Keratinocyte (primary cell): Measurements from ENCODE around the gene NOG.

Experiments
- CTCF ChIP-seq, 3 experiments: IDR thresholded peaks in 1 of 3; conservative IDR thresholded peaks in 1 of 3; optimal IDR thresholded peaks in 1 of 3; 2 replicates in 2 of 3; 3 replicates in 1 of 3; pipeline versions ENCODE3 to v1.5.1; 2011; ENCODE audit warnings: low read length in 3 of 3, mild to moderate bottlenecking in 3 of 3, moderate library complexity in 2 of 3, control low read depth in 1 of 3, inconsistent platforms in 1 of 3; ENCODE audit not compliant: insufficient read depth in 2 of 3; ENCODE audit errors: extremely low read depth in 1 of 3
- EZH2 ChIP-seq: IDR thresholded peaks from one replicate; pipeline ENCODE4 v1.6.1; 2012; ENCODE audit warnings: inconsistent platforms, mild to moderate bottlenecking, low read length, moderate library complexity

DNA sequence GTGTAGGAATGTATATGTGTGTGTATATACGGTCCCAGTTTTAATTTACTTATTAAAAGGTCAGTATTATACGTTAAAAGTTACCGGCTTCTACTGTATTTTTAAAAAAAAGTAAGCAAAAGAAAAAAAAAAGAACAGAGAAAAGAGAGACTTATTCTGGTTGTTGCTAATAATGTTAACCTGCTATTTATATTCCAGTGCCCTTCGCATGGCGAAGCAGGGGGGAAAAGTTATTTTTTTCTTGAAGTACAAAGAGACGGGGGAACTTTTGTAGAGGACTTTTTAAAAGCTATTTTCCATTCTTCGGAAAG, 1.6 kb downstream of the NOG start:
- TF ChIP-seq CTCF (optimal IDR thresholded peaks at IDR 0.05 in 1 of 3, IDR thresholded peaks at IDR 0.05 in 1 of 3, conservative IDR thresholded peaks at IDR 0.05 in 1 of 3; ENCODE audit: extremely low read depth in 1 of 3, insufficient read depth in 2 of 3, low read length in 3 of 3) = no peak
- TF ChIP-seq EZH2 = no peak
